GM12878 (cell line): Measurements from ENCODE around the gene PLB1. TPM values are rescaled to one million over a fixed set of nuclear protein-coding genes. Genes with fewer than 3 reads are reported as not detected.

ENCODE experiments used
- ATAC-seq: fragments of 200-7000 bp; cut with Tn5 transposase; 3 replicates; pipeline ENCODE4 v1.9.1; 2020; ENCODE audit warnings: mild to moderate bottlenecking, moderate library complexity
- BruUV-seq: library from RNA; stranded (reverse); fragments of 400-500 nt; replicated peaks from 2 replicates; lab custom pipeline; 2021; lab: Mats Ljungman, UMichigan
- CTCF ChIA-PET: fragments of 300-600 bp; sonication (Branson Sonifier 250); formaldehyde crosslinking; extraction: SDS; loops from one replicate; lab custom pipeline; 2021; ENCODE audit warnings: inconsistent platforms; lab: Yijun Ruan, JAX
- POLR2A ChIA-PET: fragments of 350-600 bp; formaldehyde crosslinking; extraction: SDS; loops from one replicate; lab custom pipeline; 2021; ENCODE audit warnings: inconsistent platforms; lab: Charles Lee
- RAD21 ChIA-PET: fragments of 300-600 bp; sonication (Branson Sonifier 250); formaldehyde crosslinking; loops from one replicate; lab custom pipeline; 2023; ENCODE audit warnings: antibody characterized with exemption; ENCODE audit not compliant: unreplicated experiment; lab: Charles Lee
- SMC1A ChIA-PET: fragments of 300-600 bp; sonication (Branson Sonifier 250); formaldehyde crosslinking; loops from one replicate; lab custom pipeline; 2023; ENCODE audit not compliant: unreplicated experiment, uncharacterized antibody; lab: Charles Lee
- DNase-seq: peaks from one replicate; pipeline ENCODE4 v3.0.0-alpha.2; 2011; ENCODE audit warnings: low read depth, low spot score
- FAIRE-seq: peaks from 3 replicates; lab custom pipeline; 2011; peaks lifted over from hg19 to GRCh38; lab: Jason Lieb, UNC
- H2AFZ ChIP-seq: 2 replicates; pipeline ENCODE4 v1.6.0; 2011; ENCODE audit warnings: low read depth, low read length, control low read depth; ENCODE audit not compliant: control insufficient read depth
- H3K27ac ChIP-seq: 2 replicates; pipeline ENCODE4 v1.5.1; 2011; ENCODE audit warnings: control low read depth; ENCODE audit not compliant: control insufficient read depth, insufficient read depth
- H3K27me3 ChIP-seq, 2 experiments: replicated peaks in 1 of 2; 2 replicates each; pipeline versions ENCODE4 v1.6.0 to v1.6.1; 2011; ENCODE audit warnings: low read length in 1 of 2; ENCODE audit not compliant: control insufficient read depth in 2 of 2, insufficient read depth in 2 of 2
- H3K36me3 ChIP-seq, 2 experiments: 2 replicates each; pipeline ENCODE4 v1.5.1; 2011; ENCODE audit warnings: low read length in 1 of 2; ENCODE audit not compliant: control insufficient read depth in 2 of 2, insufficient read depth in 2 of 2
- H3K4me1 ChIP-seq: 2 replicates; pipeline ENCODE4 v1.6.1; 2011; ENCODE audit warnings: mild to moderate bottlenecking, low read length, moderate library complexity, mixed read lengths; ENCODE audit not compliant: control insufficient read depth, insufficient read depth
- H3K4me2 ChIP-seq: 2 replicates; pipeline ENCODE4 v1.6.0; 2011; ENCODE audit warnings: control low read depth; ENCODE audit not compliant: control insufficient read depth, insufficient read depth
- H3K4me3 ChIP-seq: fragments of 200-600 bp; sonication (generic); 2 replicates; pipeline ENCODE4 v1.5.1; 2016
- H3K79me2 ChIP-seq: 2 replicates; pipeline ENCODE4 v1.6.0; 2011; ENCODE audit warnings: low read length; ENCODE audit not compliant: control insufficient read depth, insufficient read depth
- H3K9ac ChIP-seq: 2 replicates; pipeline ENCODE4 v1.8.0; 2011; ENCODE audit warnings: low read length, control low read depth, mixed read lengths; ENCODE audit not compliant: control insufficient read depth, insufficient read depth
- H3K9me3 ChIP-seq: replicated peaks from 3 replicates; pipeline ENCODE4 v1.5.1; 2011; ENCODE audit warnings: mild to moderate bottlenecking, low read length; ENCODE audit not compliant: control insufficient read depth, insufficient read depth
- H4K20me1 ChIP-seq: 2 replicates; pipeline ENCODE4 v1.6.0; 2011; ENCODE audit not compliant: control insufficient read depth, insufficient read depth
- BCL11A ChIP-seq: IDR thresholded peaks from 2 replicates; pipeline ENCODE4 v1.6.1; 2011; ENCODE audit warnings: low read depth, low read length
- BHLHE40 ChIP-seq, 2 experiments: fragments of 450-650 bp in 1 of 2; IDR thresholded peaks; 2 replicates each; pipeline ENCODE4 v1.6.1; 2011 to 2017; ENCODE audit warnings: low read depth in 2 of 2, borderline replicate concordance in 1 of 2, improper control_type of control experiment in 1 of 2, low read length in 1 of 2, mild to moderate bottlenecking in 1 of 2
- EGR1 ChIP-seq, 2 experiments: IDR thresholded peaks; 1 replicate in 1 of 2; 2 replicates in 1 of 2; pipeline ENCODE4 v1.6.1; 2011 to 2012; ENCODE audit warnings: low read depth in 2 of 2, low read length in 2 of 2, borderline replicate concordance in 1 of 2, mild to moderate bottlenecking in 1 of 2, moderate library complexity in 1 of 2
- IKZF1 ChIP-seq: fragments of 450-650 bp; conservative IDR thresholded peaks from 2 replicates; pipeline ENCODE4 v1.6.1; 2017; ENCODE audit warnings: antibody characterized with exemption, mild to moderate bottlenecking
- KAT2A ChIP-seq: conservative IDR thresholded peaks from 2 replicates; pipeline ENCODE4 v1.6.1; 2011; ENCODE audit warnings: low read depth, low read length; ENCODE audit not compliant: control insufficient read depth
- RCOR1 ChIP-seq: conservative IDR thresholded peaks from 2 replicates; pipeline ENCODE4 v1.6.1; 2012; ENCODE audit warnings: low read depth, low read length, improper control_type of control experiment
- SIN3A ChIP-seq: IDR thresholded peaks from 2 replicates; pipeline ENCODE4 v1.6.1; 2012; ENCODE audit warnings: low read depth, low read length, improper control_type of control experiment
- SMAD1 ChIP-seq: fragments of 450-650 bp; IDR thresholded peaks from 2 replicates; pipeline ENCODE4 v1.6.1; 2018; ENCODE audit warnings: mild to moderate bottlenecking, low read depth; ENCODE audit not compliant: partially characterized antibody
- SREBF2 ChIP-seq: IDR thresholded peaks from 2 replicates; pipeline ENCODE4 v1.6.1; 2012; ENCODE audit warnings: mild to moderate bottlenecking, low read length
- TCF12 ChIP-seq: IDR thresholded peaks from 2 replicates; pipeline ENCODE4 v1.6.1; 2011; ENCODE audit warnings: low read depth, mild to moderate bottlenecking, low read length
- TCF3 ChIP-seq: IDR thresholded peaks from 2 replicates; pipeline ENCODE4 v1.6.1; 2012; ENCODE audit warnings: low read depth, mild to moderate bottlenecking, low read length, borderline replicate concordance; ENCODE audit not compliant: insufficient read depth
- WGBS: methylation state at CpG from one replicate; pipeline ENCODE4 v1.1.6; 2016; ENCODE audit warnings: low lambda C conversion rate; ENCODE audit not compliant: insufficient replicate concordance, insufficient coverage; ENCODE audit errors: missing lambda C conversion rate; 5-methylcytosine and 5-hydroxymethylcytosine counted together
- in situ Hi-C: fragments of 300-500 bp; cut with MboI; formaldehyde crosslinking; loops from 9 replicates; pipeline ENCODE4 v1.14.3; 2018; ENCODE audit warnings: mixed read lengths
- intact Hi-C: fragments of 100-400 bp; cut with micrococcal nuclease; formaldehyde crosslinking; loops from one replicate; pipeline ENCODE4 v1.14.2; 2022; ENCODE audit not compliant: unreplicated experiment
- polyA plus RNA-seq, 11 experiments: library from polyadenylated mRNA; depleted of rRNA in 4 of 11; unstranded in 6 of 11; stranded (reverse) in 5 of 11; fragments of >200 nt; fragmentation: Nextera tagmentation in 4 of 11; fragmentation: Illumina TruSeq in 1 of 11; extraction: Ambion mirVana in 4 of 11; extraction: Trizol in 1 of 11; gene quantifications; 1 replicate in 1 of 11; 2 replicates in 10 of 11; pipeline versions ENCODE4 v1.2.1 to v1.2.3, GENCODE V29; 2011 to 2016; ENCODE audit warnings: inconsistent platforms in 2 of 11, missing spikeins in 2 of 11, low read depth in 1 of 11
- total RNA-seq, 4 experiments: library from RNA; depleted of rRNA in 3 of 4; stranded (reverse); fragments of >200 nt in 3 of 4; fragmentation: Illumina TruSeq in 1 of 4; extraction: Trizol in 1 of 4; gene quantifications; 2 replicates each; pipeline versions ENCODE4 v1.2.1 to v1.2.3, GENCODE V29; 2013 to 2021
- TF ChIP-seq, protein P1 (sequence below): fragments of 450-650 bp; IDR thresholded peaks from 2 replicates; pipeline ENCODE4 v1.6.1; 2014; ENCODE audit warnings: mild to moderate bottlenecking
- TF ChIP-seq, protein P2 (sequence below): fragments of 450-650 bp; IDR thresholded peaks from 2 replicates; pipeline ENCODE4 v1.6.1; 2018; ENCODE audit warnings: mild to moderate bottlenecking, low read depth, moderate library complexity; ENCODE audit not compliant: partially characterized antibody

The PLB1 gene
- total and polyA plus RNA-seq, 10 of the 15 experiments (the other 5 are each of a cell fraction or from before 2014, with no cell fraction given) = 0.03 to 0.49 (median 0.28) TPM

DNA sequence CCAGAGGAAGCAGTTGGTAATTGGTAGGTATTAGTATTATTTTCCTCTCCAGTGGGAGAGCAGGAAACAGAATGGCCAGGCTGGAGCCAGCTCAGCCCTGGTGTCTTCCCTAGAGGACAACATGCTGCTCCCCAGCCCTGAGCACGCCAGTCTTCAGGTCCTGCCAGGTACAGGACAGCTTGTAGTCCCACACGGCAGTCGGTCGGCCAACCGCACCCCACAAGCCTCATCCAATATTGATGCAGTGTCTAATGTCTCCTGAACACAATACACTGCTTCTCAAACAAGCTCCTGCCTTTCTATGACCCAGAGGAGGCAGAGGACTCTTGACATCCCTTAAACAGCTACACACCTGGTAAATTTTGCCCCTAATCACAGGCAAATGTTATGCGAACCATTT, 184.8 kb downstream of the PLB1 start:
- peaks cover 15% of the 10 kb centered on the region for H3K4me1 ChIP-seq
- no peaks in the 10 kb centered on the region for H3K36me3 ChIP-seq
- no peak overlapping the region for H3K9ac ChIP-seq
- BruUV-seq = no TSS peak
- no peaks in the 10 kb centered on the region; the same call in 2 of the 3 replicates for H3K9me3 ChIP-seq
- H3K4me2 ChIP-seq = peak overlapping the region; percentile 40; the same call in 1 of the 2 replicates
- no peak for DNase-seq
- H3K27ac ChIP-seq = 0 out of 2 replicates have a peak overlapping the region, but pooled peaks have one; percentile 15
- ATAC-seq = peak; percentile 23
- ChIA-PET POLR2A (no interaction called here), CTCF (interaction anchor here (0.8 to 3.3 kb wide), 2 partner anchors 86 to 114 kb away, joined by 3 to 19 read pairs; no protein-coding TSS in a partner anchor), SMC1A (interaction anchor here (0.8 to 1.9 kb wide), 5 partner anchors 10 to 86 kb away, joined by 3 to 10 read pairs (median 3); no protein-coding TSS in a partner anchor), RAD21 (interaction anchor here (1.9 kb wide), 1 partner anchor 86 kb away, joined by 6 read pairs; no protein-coding TSS in a partner anchor)
- TF ChIP-seq TCF3 (no peak), EGR1 (IDR thresholded peaks at IDR 0.05; ENCODE audit: borderline replicate concordance in 1 of 2, low read depth in 2 of 2, low read length in 2 of 2) (no peak), KAT2A (no peak), SREBF2 (no peak), BCL11A (no peak), SMAD1 (no peak), BHLHE40 (IDR thresholded peaks at IDR 0.05; ENCODE audit: borderline replicate concordance in 1 of 2, low read depth in 2 of 2, low read length in 1 of 2) (no peak), SIN3A (no peak), TCF12 (no peak), IKZF1 (no peak), RCOR1 (no peak)
- TF ChIP-seq, protein P1, sequence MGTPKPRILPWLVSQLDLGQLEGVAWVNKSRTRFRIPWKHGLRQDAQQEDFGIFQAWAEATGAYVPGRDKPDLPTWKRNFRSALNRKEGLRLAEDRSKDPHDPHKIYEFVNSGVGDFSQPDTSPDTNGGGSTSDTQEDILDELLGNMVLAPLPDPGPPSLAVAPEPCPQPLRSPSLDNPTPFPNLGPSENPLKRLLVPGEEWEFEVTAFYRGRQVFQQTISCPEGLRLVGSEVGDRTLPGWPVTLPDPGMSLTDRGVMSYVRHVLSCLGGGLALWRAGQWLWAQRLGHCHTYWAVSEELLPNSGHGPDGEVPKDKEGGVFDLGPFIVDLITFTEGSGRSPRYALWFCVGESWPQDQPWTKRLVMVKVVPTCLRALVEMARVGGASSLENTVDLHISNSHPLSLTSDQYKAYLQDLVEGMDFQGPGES = no peak
- TF ChIP-seq, protein P2, sequence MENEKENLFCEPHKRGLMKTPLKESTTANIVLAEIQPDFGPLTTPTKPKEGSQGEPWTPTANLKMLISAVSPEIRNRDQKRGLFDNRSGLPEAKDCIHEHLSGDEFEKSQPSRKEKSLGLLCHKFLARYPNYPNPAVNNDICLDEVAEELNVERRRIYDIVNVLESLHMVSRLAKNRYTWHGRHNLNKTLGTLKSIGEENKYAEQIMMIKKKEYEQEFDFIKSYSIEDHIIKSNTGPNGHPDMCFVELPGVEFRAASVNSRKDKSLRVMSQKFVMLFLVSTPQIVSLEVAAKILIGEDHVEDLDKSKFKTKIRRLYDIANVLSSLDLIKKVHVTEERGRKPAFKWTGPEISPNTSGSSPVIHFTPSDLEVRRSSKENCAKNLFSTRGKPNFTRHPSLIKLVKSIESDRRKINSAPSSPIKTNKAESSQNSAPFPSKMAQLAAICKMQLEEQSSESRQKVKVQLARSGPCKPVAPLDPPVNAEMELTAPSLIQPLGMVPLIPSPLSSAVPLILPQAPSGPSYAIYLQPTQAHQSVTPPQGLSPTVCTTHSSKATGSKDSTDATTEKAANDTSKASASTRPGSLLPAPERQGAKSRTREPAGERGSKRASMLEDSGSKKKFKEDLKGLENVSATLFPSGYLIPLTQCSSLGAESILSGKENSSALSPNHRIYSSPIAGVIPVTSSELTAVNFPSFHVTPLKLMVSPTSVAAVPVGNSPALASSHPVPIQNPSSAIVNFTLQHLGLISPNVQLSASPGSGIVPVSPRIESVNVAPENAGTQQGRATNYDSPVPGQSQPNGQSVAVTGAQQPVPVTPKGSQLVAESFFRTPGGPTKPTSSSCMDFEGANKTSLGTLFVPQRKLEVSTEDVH = no peak
- H2AFZ ChIP-seq = peak overlapping the region; percentile 67
- in situ Hi-C loops = no loop called here
- no peaks in the 10 kb centered on the region for H3K79me2 ChIP-seq
- WGBS = 81% methylated on average over 6 of the region's 6 CpGs
- FAIRE-seq = no peak
- no peaks in the 10 kb centered on the region for H4K20me1 ChIP-seq
- H3K4me3 ChIP-seq = no peak overlapping the region
- H3K27me3 ChIP-seq = no peaks in the 10 kb centered on the region
- intact Hi-C loops = no loop called here
